DOHH2 (cell line): Measurements from ENCODE around the gene NEDD4L.

Source experiments
- H3F3A ChIP-seq: fragments of 200-600 bp; sonication (generic), shearing (Covaris generic); 2 replicates; pipeline ENCODE4 v1.6.0; 2016; ENCODE audit warnings: antibody characterized with exemption, mild to moderate bottlenecking; ENCODE audit not compliant: control insufficient read depth, insufficient read depth
- H3K27ac ChIP-seq: fragments of 200-600 bp; sonication (generic); 2 replicates; pipeline ENCODE4 v1.5.1; 2014; ENCODE audit warnings: low read depth, mild to moderate bottlenecking, low read length, moderate library complexity
- H3K27me3 ChIP-seq: fragments of 200-600 bp; sonication (generic); 2 replicates; pipeline ENCODE4 v1.6.1; 2014; ENCODE audit warnings: mild to moderate bottlenecking, low read length, mixed read lengths; ENCODE audit not compliant: control insufficient read depth
- H3K36me3 ChIP-seq: fragments of 200-600 bp; sonication (generic); 2 replicates; pipeline ENCODE4 v1.6.1; 2014; ENCODE audit warnings: mild to moderate bottlenecking, low read length, moderate library complexity, mixed read lengths; ENCODE audit not compliant: control insufficient read depth
- H3K4me1 ChIP-seq: fragments of 200-600 bp; sonication (generic); 2 replicates; pipeline ENCODE4 v1.6.1; 2014; ENCODE audit warnings: mild to moderate bottlenecking, low read length, mixed read lengths; ENCODE audit not compliant: control insufficient read depth
- H3K4me2 ChIP-seq: fragments of 200-600 bp; sonication (generic); 2 replicates; pipeline ENCODE4 v1.6.0; 2014; ENCODE audit warnings: mild to moderate bottlenecking, low read length, moderate library complexity
- H3K4me3 ChIP-seq: fragments of 200-600 bp; sonication (generic); 2 replicates; pipeline ENCODE4 v1.5.1; 2014; ENCODE audit warnings: mild to moderate bottlenecking, low read length, mixed read lengths
- H3K79me2 ChIP-seq: fragments of 200-600 bp; sonication (generic); 2 replicates; pipeline ENCODE4 v1.6.1; 2014; ENCODE audit warnings: mild to moderate bottlenecking, low read length, mixed read lengths; ENCODE audit not compliant: control insufficient read depth
- H3K9me2 ChIP-seq: fragments of 200-600 bp; sonication (generic); replicated peaks from 2 replicates; pipeline ENCODE4 v1.6.1; 2014; ENCODE audit warnings: mild to moderate bottlenecking, low read length, mixed read lengths; ENCODE audit not compliant: control insufficient read depth
- H3K9me3 ChIP-seq: fragments of 200-600 bp; sonication (generic); 2 replicates; pipeline ENCODE4 v1.6.1; 2014; ENCODE audit warnings: antibody characterized with exemption, low read length, mixed read lengths; ENCODE audit not compliant: control insufficient read depth, insufficient read depth
- H4K20me1 ChIP-seq: fragments of 200-600 bp; sonication (generic); 2 replicates; pipeline ENCODE4 v1.6.0; 2014; ENCODE audit warnings: low read depth, mild to moderate bottlenecking, antibody characterized with exemption, low read length, moderate library complexity; ENCODE audit not compliant: control insufficient read depth, insufficient read depth
- EZH2phosphoT487 ChIP-seq: fragments of 200-600 bp; sonication (generic); IDR thresholded peaks from 2 replicates; pipeline ENCODE4 v1.6.1; 2017; ENCODE audit warnings: borderline replicate concordance, mild to moderate bottlenecking, antibody characterized with exemption, low read length, moderate library complexity, mixed read lengths
- TF ChIP-seq, protein P1 (sequence below): fragments of 200-600 bp; sonication (generic); IDR thresholded peaks from one replicate; pipeline ENCODE4 v1.5.1; 2014; ENCODE audit warnings: antibody characterized with exemption, mild to moderate bottlenecking, low read depth, low read length; ENCODE audit not compliant: poor library complexity, severe bottlenecking

Gene NEDD4L

GRCh38 chr18:58012356-58012755, 31.7 kb upstream of the NEDD4L start:
- peaks cover 15% of the 10 kb centered on the region for H3F3A ChIP-seq
- H3K36me3 ChIP-seq: peaks cover 11% of the 10 kb centered on the region; the same call in 1 of the 2 replicates
- no peak for TF ChIP-seq EZH2phosphoT487
- TF ChIP-seq, protein P1, sequence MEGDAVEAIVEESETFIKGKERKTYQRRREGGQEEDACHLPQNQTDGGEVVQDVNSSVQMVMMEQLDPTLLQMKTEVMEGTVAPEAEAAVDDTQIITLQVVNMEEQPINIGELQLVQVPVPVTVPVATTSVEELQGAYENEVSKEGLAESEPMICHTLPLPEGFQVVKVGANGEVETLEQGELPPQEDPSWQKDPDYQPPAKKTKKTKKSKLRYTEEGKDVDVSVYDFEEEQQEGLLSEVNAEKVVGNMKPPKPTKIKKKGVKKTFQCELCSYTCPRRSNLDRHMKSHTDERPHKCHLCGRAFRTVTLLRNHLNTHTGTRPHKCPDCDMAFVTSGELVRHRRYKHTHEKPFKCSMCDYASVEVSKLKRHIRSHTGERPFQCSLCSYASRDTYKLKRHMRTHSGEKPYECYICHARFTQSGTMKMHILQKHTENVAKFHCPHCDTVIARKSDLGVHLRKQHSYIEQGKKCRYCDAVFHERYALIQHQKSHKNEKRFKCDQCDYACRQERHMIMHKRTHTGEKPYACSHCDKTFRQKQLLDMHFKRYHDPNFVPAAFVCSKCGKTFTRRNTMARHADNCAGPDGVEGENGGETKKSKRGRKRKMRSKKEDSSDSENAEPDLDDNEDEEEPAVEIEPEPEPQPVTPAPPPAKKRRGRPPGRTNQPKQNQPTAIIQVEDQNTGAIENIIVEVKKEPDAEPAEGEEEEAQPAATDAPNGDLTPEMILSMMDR: no peak
- H3K4me3 ChIP-seq: no peak overlapping the region
- no peaks in the 10 kb centered on the region for H3K79me2 ChIP-seq
- H3K4me2 ChIP-seq: no peak overlapping the region
- peak overlapping the region; percentile 92; the same call in 1 of the 2 replicates for H3K27ac ChIP-seq
- no peaks in the 10 kb centered on the region for H3K27me3 ChIP-seq
- H3K4me1 ChIP-seq: peaks cover 54% of the 10 kb centered on the region
- no peaks in the 10 kb centered on the region for H4K20me1 ChIP-seq
- H3K9me2 ChIP-seq: no peaks in the 10 kb centered on the region
- H3K9me3 ChIP-seq: peaks cover 14% of the 10 kb centered on the region

GRCh38 chr18:58013241-58014211, 30.5 kb upstream of the NEDD4L start:
- H3F3A ChIP-seq: peaks cover 15% of the 10 kb centered on the region
- H4K20me1 ChIP-seq: no peaks in the 10 kb centered on the region
- peak overlapping the region; percentile 51 for H3K4me3 ChIP-seq
- peak overlapping the region; percentile 66 for H3K4me2 ChIP-seq
- peaks cover 11% of the 10 kb centered on the region; the same call in 1 of the 2 replicates for H3K36me3 ChIP-seq
- peaks cover 54% of the 10 kb centered on the region for H3K4me1 ChIP-seq
- peaks cover 14% of the 10 kb centered on the region for H3K9me3 ChIP-seq
- H3K9me2 ChIP-seq: no peaks in the 10 kb centered on the region
- H3K79me2 ChIP-seq: no peaks in the 10 kb centered on the region
- peak overlapping the region; percentile 92 for H3K27ac ChIP-seq
- TF ChIP-seq, protein P1: no peak
- no peak for TF ChIP-seq EZH2phosphoT487
- H3K27me3 ChIP-seq: no peaks in the 10 kb centered on the region

DNA sequence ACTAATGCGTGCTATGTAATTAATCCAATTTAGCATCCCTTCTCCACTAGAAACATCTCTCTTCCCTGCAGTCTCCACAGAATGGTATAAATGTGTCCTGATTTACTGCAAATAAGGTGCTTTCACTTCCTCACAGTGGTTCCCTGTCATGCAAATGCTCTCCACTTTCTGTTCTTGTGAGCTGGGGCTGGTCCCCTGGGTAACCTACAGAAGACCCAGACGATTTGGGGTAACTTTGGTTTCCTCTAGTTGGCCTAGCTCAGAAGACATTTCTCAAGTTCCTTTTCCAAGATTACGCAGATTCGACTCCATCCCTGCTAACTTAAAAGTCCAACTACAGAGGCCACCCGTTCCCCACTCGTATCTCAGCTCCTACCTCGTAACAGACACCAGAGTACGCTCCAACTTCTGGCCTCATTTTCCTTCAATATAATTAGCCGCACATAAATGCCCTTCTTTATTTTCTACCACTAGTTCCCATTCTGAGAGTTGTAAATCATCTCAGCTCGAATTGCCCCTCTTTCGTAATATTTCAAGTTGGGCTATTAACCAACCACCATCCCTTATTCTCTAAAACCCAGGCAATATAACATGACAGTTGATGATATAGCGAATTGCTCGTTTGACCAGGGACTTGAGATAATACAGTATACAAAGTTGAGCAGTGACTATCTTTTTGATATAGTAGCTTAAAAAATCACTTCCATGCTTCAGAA, 28.8 kb upstream of the NEDD4L start:
- no peaks in the 10 kb centered on the region for H3K9me2 ChIP-seq
- no peaks in the 10 kb centered on the region for H3K27me3 ChIP-seq
- no peak for TF ChIP-seq EZH2phosphoT487
- TF ChIP-seq, protein P1: no peak
- peaks cover 15% of the 10 kb centered on the region for H3F3A ChIP-seq
- H3K4me2 ChIP-seq: peak overlapping the region; percentile 66
- no peaks in the 10 kb centered on the region for H3K79me2 ChIP-seq
- H4K20me1 ChIP-seq: no peaks in the 10 kb centered on the region
- H3K36me3 ChIP-seq: peaks cover 11% of the 10 kb centered on the region; the same call in 1 of the 2 replicates
- peak overlapping the region; percentile 92 for H3K27ac ChIP-seq
- H3K4me3 ChIP-seq: peak overlapping the region; percentile 51
- H3K9me3 ChIP-seq: peaks cover 14% of the 10 kb centered on the region
- peaks cover 64% of the 10 kb centered on the region for H3K4me1 ChIP-seq
